HepG2 (cell line): ENCODE measurements around the gene EPB41L4A. TPM values are rescaled to one million over a fixed set of nuclear protein-coding genes. Genes with fewer than 3 reads are reported as not detected.

ENCODE experiments used
- ATAC-seq: fragments of 200-7000 bp; cut with Tn5 transposase; 3 replicates; pipeline ENCODE4 v1.9.1; 2020; ENCODE audit warnings: mild to moderate bottlenecking, moderate library complexity
- BruUV-seq: library from RNA; stranded (reverse); fragments of 400-500 nt; replicated peaks from 2 replicates; lab custom pipeline; 2021; lab: Mats Ljungman, UMichigan
- CTCF ChIA-PET: fragments of 300-600 bp; formaldehyde crosslinking; extraction: SDS; loops from one replicate; lab custom pipeline; 2021; ENCODE audit warnings: low total read pairs, inconsistent platforms, low intra/inter-chr PET ratio; lab: Yijun Ruan, JAX
- POLR2A ChIA-PET: fragments of 350-600 bp; sonication (Branson Sonifier 250); formaldehyde crosslinking; loops from one replicate; lab custom pipeline; 2020; ENCODE audit warnings: antibody characterized with exemption, inconsistent platforms; lab: Yijun Ruan, JAX
- DNase-seq: peaks from one replicate; pipeline ENCODE4 v3.0.0-alpha.2; 2015; ENCODE audit warnings: low spot score
- FAIRE-seq: peaks from 3 replicates; lab custom pipeline; 2011; peaks lifted over from hg19 to GRCh38; lab: Jason Lieb, UNC
- H2AFZ ChIP-seq: one replicate; pipeline ENCODE4 v1.6.1; 2011; ENCODE audit warnings: low read length, inconsistent platforms
- H3K27ac ChIP-seq: fragments of 300-600 bp; 3 replicates; pipeline ENCODE4 v1.8.0; 2011; ENCODE audit warnings: mixed run types, mild to moderate bottlenecking, mixed read lengths, low read length, inconsistent platforms; ENCODE audit not compliant: insufficient read depth; ENCODE audit errors: extremely low read length
- H3K27me3 ChIP-seq, 2 experiments: fragments of 200-600 bp in 1 of 2; 2 replicates in 1 of 2; 3 replicates in 1 of 2; pipeline versions ENCODE4 v1.6.0 to v1.8.0; 2011; ENCODE audit warnings: low read length in 2 of 2, mild to moderate bottlenecking in 2 of 2, moderate library complexity in 2 of 2, inconsistent platforms in 1 of 2; ENCODE audit not compliant: insufficient read depth in 2 of 2, control insufficient read depth in 1 of 2
- H3K36me3 ChIP-seq, 2 experiments: fragments of 200-600 bp in 1 of 2; replicated peaks in 1 of 2; 2 replicates in 1 of 2; 3 replicates in 1 of 2; pipeline versions ENCODE4 v1.5.1 to v1.8.0; 2011; ENCODE audit warnings: low read length in 2 of 2, inconsistent platforms in 1 of 2; ENCODE audit not compliant: insufficient read depth in 2 of 2, control insufficient read depth in 1 of 2
- H3K4me1 ChIP-seq: 2 replicates; pipeline ENCODE4 v1.5.1; 2012; ENCODE audit warnings: low read length, inconsistent platforms; ENCODE audit not compliant: insufficient read depth
- H3K4me2 ChIP-seq: 2 replicates; pipeline ENCODE4 v1.6.0; 2011; ENCODE audit warnings: low read depth, low read length, inconsistent platforms
- H3K4me3 ChIP-seq, 3 experiments: fragments of 200-600 bp in 1 of 3; sonication (generic), shearing (Covaris generic) in 1 of 3; replicated peaks in 1 of 3; 2 replicates each; pipeline ENCODE4 v1.5.1; 2011 to 2016; ENCODE audit warnings: low read length in 3 of 3, inconsistent platforms in 2 of 3, low read depth in 2 of 3, mild to moderate bottlenecking in 2 of 3, control low read depth in 1 of 3, mixed read lengths in 1 of 3; ENCODE audit not compliant: insufficient read depth in 1 of 3
- H3K79me2 ChIP-seq: one replicate; pipeline ENCODE4 v1.6.1; 2011; ENCODE audit warnings: low read length, inconsistent platforms; ENCODE audit not compliant: insufficient read depth
- H3K9ac ChIP-seq: 2 replicates; pipeline ENCODE4 v1.6.0; 2011; ENCODE audit warnings: mild to moderate bottlenecking, low read depth, low read length, inconsistent platforms; ENCODE audit not compliant: insufficient read depth
- H3K9me3 ChIP-seq: 2 replicates; pipeline ENCODE4 v1.5.1; 2012; ENCODE audit warnings: mild to moderate bottlenecking, low read length
- H4K20me1 ChIP-seq: 2 replicates; pipeline ENCODE4 v1.6.0; 2011; ENCODE audit warnings: inconsistent platforms, mild to moderate bottlenecking, low read length, moderate library complexity; ENCODE audit not compliant: insufficient read depth
- CBX2 ChIP-seq, 2 experiments: fragments of 200-600 bp in 1 of 2; sonication (generic); formaldehyde crosslinking in 1 of 2; IDR thresholded peaks; 2 replicates each; pipeline versions ENCODE4 v1.7.0 to v1.8.1; 2018 to 2022; ENCODE audit warnings: low read depth in 2 of 2, low read length in 1 of 2, mild to moderate bottlenecking in 1 of 2, missing genetic modification reagents in 1 of 2
- HHEX ChIP-seq: IDR thresholded peaks from 2 replicates; pipeline ENCODE4 v1.6.1; 2016; ENCODE audit warnings: control low read depth
- IRF2 ChIP-seq: IDR thresholded peaks from 2 replicates; pipeline ENCODE4 v1.6.1; 2018; ENCODE audit warnings: missing genetic modification reagents, missing compliant biosample characterization
- MAZ ChIP-seq, 2 experiments: sonication (generic) in 1 of 2; formaldehyde crosslinking in 1 of 2; IDR thresholded peaks; 2 replicates each; pipeline versions ENCODE4 v1.5.0 to v1.6.1; 2012 to 2020; ENCODE audit warnings: low read depth in 2 of 2, mild to moderate bottlenecking in 2 of 2, borderline replicate concordance in 1 of 2, improper control_type of control experiment in 1 of 2, low read length in 1 of 2, missing genetic modification reagents in 1 of 2, moderate library complexity in 1 of 2
- MZF1 ChIP-seq: sonication (generic); formaldehyde crosslinking; IDR thresholded peaks from 2 replicates; pipeline ENCODE4 v1.8.1; 2023; ENCODE audit warnings: mild to moderate bottlenecking, missing genetic modification reagents, borderline replicate concordance
- NAIF1 ChIP-seq: sonication (generic); formaldehyde crosslinking; IDR thresholded peaks from 2 replicates; pipeline ENCODE4 v1.5.0; 2020; ENCODE audit warnings: mild to moderate bottlenecking, missing genetic modification reagents, borderline replicate concordance
- NCOA2 ChIP-seq: sonication (generic); formaldehyde crosslinking; IDR thresholded peaks from 2 replicates; pipeline ENCODE4 v1.8.0; 2022; ENCODE audit warnings: inconsistent platforms
- POLR2A ChIP-seq, 2 experiments: IDR thresholded peaks; 2 replicates each; pipeline ENCODE4 v1.6.1; 2011; ENCODE audit warnings: low read depth in 2 of 2, low read length in 2 of 2, mild to moderate bottlenecking in 1 of 2, moderate library complexity in 1 of 2; ENCODE audit not compliant: insufficient read depth in 1 of 2
- POLR2AphosphoS5 ChIP-seq: IDR thresholded peaks from 2 replicates; pipeline ENCODE4 v1.6.1; 2012; ENCODE audit warnings: low read depth, low read length
- WIZ ChIP-seq: sonication (generic); formaldehyde crosslinking; IDR thresholded peaks from 2 replicates; pipeline ENCODE4 v1.5.1; 2020; ENCODE audit warnings: mild to moderate bottlenecking, missing genetic modification reagents
- ZNF138 ChIP-seq: sonication (generic); formaldehyde crosslinking; IDR thresholded peaks from 2 replicates; pipeline ENCODE4 v1.5.0; 2020; ENCODE audit warnings: mild to moderate bottlenecking, low read depth, missing genetic modification reagents
- ZNF549 ChIP-seq: sonication (generic); formaldehyde crosslinking; IDR thresholded peaks from 2 replicates; pipeline ENCODE4 v1.5.0; 2020; ENCODE audit warnings: missing genetic modification reagents
- ZNF687 ChIP-seq: sonication (generic); formaldehyde crosslinking; IDR thresholded peaks from 2 replicates; pipeline ENCODE4 v1.5.1; 2020; ENCODE audit warnings: mild to moderate bottlenecking, missing genetic modification reagents, moderate library complexity
- ZSCAN21 ChIP-seq: sonication (generic); formaldehyde crosslinking; IDR thresholded peaks from 2 replicates; pipeline ENCODE4 v1.8.0; 2022; ENCODE audit warnings: mild to moderate bottlenecking, missing genetic modification reagents, moderate library complexity, borderline replicate concordance
- WGBS: methylation state at CpG from one replicate; pipeline ENCODE4 v1.1.6; 2017; ENCODE audit warnings: low lambda C conversion rate; 5-methylcytosine and 5-hydroxymethylcytosine counted together
- in situ Hi-C: cut with HindIII; loops from 2 replicates; pipeline ENCODE4 v1.10.0; 2017; ENCODE audit warnings: low pct_unique_long_range_greater_than_20kb; ENCODE audit not compliant: extremely low pct_ligation_motif_present
- intact Hi-C: fragments of 100-400 bp; cut with micrococcal nuclease; formaldehyde crosslinking; loops from one replicate; pipeline ENCODE4 v1.10.0; 2022; ENCODE audit not compliant: unreplicated experiment
- polyA plus RNA-seq, 8 experiments: library from polyadenylated mRNA; depleted of rRNA in 3 of 8; stranded (reverse) in 7 of 8; unstranded in 1 of 8; fragments of >200 nt; fragmentation: Illumina TruSeq in 4 of 8; extraction: Trizol in 4 of 8; gene quantifications; 2 replicates each; pipeline versions ENCODE4 v1.2.1 to v1.2.3, GENCODE V29; 2011 to 2016; ENCODE audit warnings: low read depth in 4 of 8, missing spikeins in 1 of 8, mixed read lengths in 1 of 8; ENCODE audit not compliant: insufficient read depth in 1 of 8
- total RNA-seq, 5 experiments: library from RNA; depleted of rRNA; stranded (reverse); fragments of >200 nt; fragmentation: Illumina TruSeq; extraction: Trizol; gene quantifications; 2 replicates each; pipeline ENCODE4 v1.2.3, GENCODE V29; 2016; ENCODE audit warnings: low read depth in 1 of 5

Gene EPB41L4A
- total and polyA plus RNA-seq, 2 of the 13 experiments (the other 11 are each of a cell fraction or from before 2014, with no cell fraction given), result 0.07 TPM; not detected in 1

GRCh38 chr5:112385969-112386368, 33.1 kb downstream of the EPB41L4A start (continued):
- no peak for TF ChIP-seq MZF1 (CRISPR knock-in tag)

GRCh38 chr5:112385566-112385965, 33.5 kb downstream of the EPB41L4A start:
- Histone ChIP-seq H4K20me1 (no peaks in the 10 kb centered on the region), H2AFZ (no peak overlapping the region), H3K79me2 (no peaks in the 10 kb centered on the region), H3K9me3 (no peaks in the 10 kb centered on the region), H3K27me3 (peaks cover 0 to 3% of the 10 kb centered on the region in 2 experiments; a peak in 2 of 5 replicates), H3K4me3 (no peak overlapping the region), H3K9ac (no peak overlapping the region), H3K27ac (no peak overlapping the region), H3K4me2 (no peak overlapping the region), H3K36me3 (no peaks in the 10 kb centered on the region), H3K4me1 (no peaks in the 10 kb centered on the region)
- POLR2A ChIA-PET, result no interaction called here
- in situ Hi-C loops, result no loop called here
- no TSS peak for BruUV-seq
- intact Hi-C loops, result no loop called here
- FAIRE-seq, result no peak
- WGBS, result 1% methylated on average over 3 of the region's 3 CpGs
- TF ChIP-seq WIZ (CRISPR knock-in tag) (no peak), NCOA2 (CRISPR knock-in tag) (no peak)
- no peak for ATAC-seq
- CTCF ChIA-PET, result no interaction called here
- DNase-seq, result no peak

GRCh38 chr5:112384523-112384922, 34.6 kb downstream of the EPB41L4A start:
- no peak overlapping the region for H3K9ac ChIP-seq
- DNase-seq (no peak), ATAC-seq (no peak), FAIRE-seq (no peak)
- intact Hi-C loops (no loop called here), in situ Hi-C loops (no loop called here)
- H2AFZ ChIP-seq, result no peak overlapping the region
- no peaks in the 10 kb centered on the region; a peak in 2 of 5 replicates for H3K27me3 ChIP-seq
- CTCF ChIA-PET, result no interaction called here
- H3K79me2 ChIP-seq, result no peaks in the 10 kb centered on the region
- 14% methylated on average over 3 of the region's 3 CpGs for WGBS
- no TSS peak for BruUV-seq
- H3K4me1 ChIP-seq, result no peaks in the 10 kb centered on the region
- H3K27ac ChIP-seq, result no peak overlapping the region
- H3K4me3 ChIP-seq, result no peak overlapping the region
- H3K9me3 ChIP-seq, result no peaks in the 10 kb centered on the region
- no peak overlapping the region for H3K4me2 ChIP-seq
- H3K36me3 ChIP-seq, result no peaks in the 10 kb centered on the region
- POLR2A ChIA-PET, result no interaction called here
- H4K20me1 ChIP-seq, result no peaks in the 10 kb centered on the region
- no peak for TF ChIP-seq ZSCAN21 (CRISPR knock-in tag)
- no peak for TF ChIP-seq ZNF549 (CRISPR knock-in tag)
- TF ChIP-seq NAIF1 (CRISPR knock-in tag), result no peak
- no peak for TF ChIP-seq POLR2A (IDR thresholded peaks at IDR 0.05; ENCODE audit: insufficient read depth in 1 of 2, low read depth in 2 of 2, low read length in 2 of 2)
- TF ChIP-seq ZNF687 (CRISPR knock-in tag), result no peak
- no peak for TF ChIP-seq HHEX (CRISPR knock-in tag)
- TF ChIP-seq CBX2 (IDR thresholded peaks at IDR 0.05; ENCODE audit: low read depth, low read length), result no peak
- TF ChIP-seq CBX2 (CRISPR knock-in tag; IDR thresholded peaks at IDR 0.05; ENCODE audit: low read depth), result no peak
- no peak for TF ChIP-seq POLR2AphosphoS5
- no peak for TF ChIP-seq ZNF138 (CRISPR knock-in tag)
- TF ChIP-seq MAZ (IDR thresholded peaks at IDR 0.05; ENCODE audit: borderline replicate concordance, low read depth, low read length), result no peak
- TF ChIP-seq MAZ (CRISPR knock-in tag; IDR thresholded peaks at IDR 0.05; ENCODE audit: low read depth), result no peak
- no peak for TF ChIP-seq IRF2 (CRISPR knock-in tag)
